ENCODE data around the gene NANOS3. TPM values are rescaled to one million over a fixed set of nuclear protein-coding genes. Genes with fewer than 3 reads are reported as not detected.

Gene NANOS3
- total and polyA plus RNA-seq, 10 of the 15 experiments (the other 5 are each of a cell fraction or from before 2014, with no cell fraction given) = 0.31 to 1.7 (median 0.81) TPM

DNA sequence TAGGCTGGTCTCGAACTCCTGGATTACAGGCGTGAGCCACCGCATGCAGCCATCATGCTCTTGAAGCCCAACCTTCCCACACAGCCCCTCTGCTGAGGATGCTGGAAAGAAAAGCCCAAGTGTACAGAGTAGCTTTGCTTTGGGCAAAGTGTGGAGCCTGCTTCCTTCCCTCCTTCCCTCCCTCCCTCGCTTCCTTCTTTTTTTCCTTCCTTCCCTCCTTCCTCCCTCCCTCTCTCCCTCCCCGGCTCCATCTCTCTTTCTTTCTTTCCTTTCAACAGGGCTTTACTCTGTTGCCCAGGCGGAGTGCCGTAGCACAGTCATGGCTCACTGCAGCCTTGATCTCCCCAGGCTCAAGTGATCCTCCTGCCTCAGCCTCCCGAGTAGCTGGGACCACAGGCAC lies 31.7 kb downstream of the NANOS3 start (continued):
- TF ChIP-seq SREBF2 (IDR thresholded peaks at IDR 0.05; ENCODE audit: low read length) (no peak), YY1 (IDR thresholded peaks at IDR 0.05; ENCODE audit: low read depth, low read length) (no peak)

DNA sequence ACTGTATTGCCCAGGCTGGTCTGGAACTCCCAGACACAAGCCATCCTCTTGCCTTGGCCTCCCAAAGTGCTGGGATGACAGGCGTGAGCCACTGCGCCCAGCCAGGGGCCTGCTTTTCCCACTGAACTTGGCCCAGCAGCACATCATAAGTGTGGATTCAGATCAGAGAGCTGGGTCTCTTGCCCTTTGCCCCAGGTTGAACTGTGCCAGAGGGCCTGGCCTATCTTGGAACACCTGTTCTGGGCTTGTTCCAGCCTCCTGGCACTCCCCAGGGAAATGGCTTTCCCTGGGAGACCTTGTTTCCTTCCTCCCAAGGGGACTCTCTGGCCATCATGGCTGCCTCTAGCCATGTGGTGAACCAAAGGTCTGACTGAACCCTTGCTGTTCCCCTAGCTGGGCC lies 32.5 kb downstream of the NANOS3 start:
- Histone ChIP-seq H3K9me3 (replicated peaks; ENCODE audit: control insufficient read depth, insufficient read depth, low read length) (no peaks in the 10 kb centered on the region), H4K20me1 (ENCODE audit: control insufficient read depth, insufficient read depth) (no peaks in the 10 kb centered on the region), H3K27ac (ENCODE audit: control insufficient read depth, insufficient read depth) (no peak overlapping the region), H3K4me2 (ENCODE audit: control insufficient read depth, insufficient read depth) (no peak overlapping the region), H3K9ac (ENCODE audit: control insufficient read depth, insufficient read depth, low read length) (no peak overlapping the region), H3K4me3 (no peak overlapping the region), H2AFZ (ENCODE audit: control insufficient read depth, low read depth, low read length) (no peak overlapping the region), H3K79me2 (ENCODE audit: control insufficient read depth, insufficient read depth, low read length) (peaks cover 5% of the 10 kb centered on the region), H3K36me3 (ENCODE audit: control insufficient read depth in 2 of 2, insufficient read depth in 2 of 2, low read length in 1 of 2) (peaks cover 0 to 7% of the 10 kb centered on the region in 2 experiments; a peak in 3 of 4 replicates), H3K27me3 (replicated peaks in 1 of 2; ENCODE audit: control insufficient read depth in 2 of 2, insufficient read depth in 2 of 2, low read length in 1 of 2) (no peaks in the 10 kb centered on the region), H3K4me1 (ENCODE audit: control insufficient read depth, insufficient read depth, low read length) (no peaks in the 10 kb centered on the region; the same call in 1 of the 2 replicates)
- in situ Hi-C loops (cut with MboI) (no loop called here), intact Hi-C loops (cut with micrococcal nuclease; ENCODE audit: unreplicated experiment) (no loop called here)
- ChIA-PET SMC1A (ENCODE audit: uncharacterized antibody, unreplicated experiment) (no interaction called here), POLR2A (interaction anchor here (0.8 kb wide), 1 partner anchor 20 kb away, joined by 3 read pairs; no protein-coding TSS in a partner anchor), CTCF (interaction anchor here (1.5 to 1.8 kb wide), 2 partner anchors 151 to 227 kb away, joined by 3 to 7 read pairs; partner anchors contain the start of gene ASF1B), RAD21 (ENCODE audit: unreplicated experiment) (no interaction called here)
- ATAC-seq (no peak), DNase-seq (ENCODE audit: low read depth, low spot score) (no peak), FAIRE-seq (no peak)
- 97% methylated on average over 2 of the region's 2 CpGs for WGBS (ENCODE audit: insufficient coverage, insufficient replicate concordance, low lambda C conversion rate, missing lambda C conversion rate)
- BruUV-seq (replicated peaks) = no TSS peak
- TF ChIP-seq PKNOX1 (IDR thresholded peaks at IDR 0.05) = no peak
- TF ChIP-seq, protein P1, sequence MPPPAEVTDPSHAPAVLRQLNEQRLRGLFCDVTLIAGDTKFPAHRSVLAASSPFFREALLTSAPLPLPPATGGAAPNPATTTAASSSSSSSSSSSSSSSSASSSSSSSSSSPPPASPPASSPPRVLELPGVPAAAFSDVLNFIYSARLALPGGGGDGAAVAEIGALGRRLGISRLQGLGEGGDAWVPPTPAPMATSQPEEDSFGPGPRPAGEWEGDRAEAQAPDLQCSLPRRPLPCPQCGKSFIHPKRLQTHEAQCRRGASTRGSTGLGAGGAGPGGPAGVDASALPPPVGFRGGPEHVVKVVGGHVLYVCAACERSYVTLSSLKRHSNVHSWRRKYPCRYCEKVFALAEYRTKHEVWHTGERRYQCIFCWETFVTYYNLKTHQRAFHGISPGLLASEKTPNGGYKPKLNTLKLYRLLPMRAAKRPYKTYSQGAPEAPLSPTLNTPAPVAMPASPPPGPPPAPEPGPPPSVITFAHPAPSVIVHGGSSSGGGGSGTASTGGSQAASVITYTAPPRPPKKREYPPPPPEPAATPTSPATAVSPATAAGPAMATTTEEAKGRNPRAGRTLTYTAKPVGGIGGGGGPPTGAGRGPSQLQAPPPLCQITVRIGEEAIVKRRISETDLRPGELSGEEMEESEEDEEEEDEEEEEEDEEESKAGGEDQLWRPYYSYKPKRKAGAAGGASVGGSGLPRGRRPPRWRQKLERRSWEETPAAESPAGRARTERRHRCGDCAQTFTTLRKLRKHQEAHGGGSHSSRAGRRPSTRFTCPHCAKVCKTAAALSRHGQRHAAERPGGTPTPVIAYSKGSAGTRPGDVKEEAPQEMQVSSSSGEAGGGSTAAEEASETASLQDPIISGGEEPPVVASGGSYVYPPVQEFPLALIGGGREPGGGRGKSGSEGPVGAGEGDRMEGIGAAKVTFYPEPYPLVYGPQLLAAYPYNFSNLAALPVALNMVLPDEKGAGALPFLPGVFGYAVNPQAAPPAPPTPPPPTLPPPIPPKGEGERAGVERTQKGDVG (CRISPR knock-in tag; IDR thresholded peaks at IDR 0.05) = no peak
- TF ChIP-seq, protein P2, sequence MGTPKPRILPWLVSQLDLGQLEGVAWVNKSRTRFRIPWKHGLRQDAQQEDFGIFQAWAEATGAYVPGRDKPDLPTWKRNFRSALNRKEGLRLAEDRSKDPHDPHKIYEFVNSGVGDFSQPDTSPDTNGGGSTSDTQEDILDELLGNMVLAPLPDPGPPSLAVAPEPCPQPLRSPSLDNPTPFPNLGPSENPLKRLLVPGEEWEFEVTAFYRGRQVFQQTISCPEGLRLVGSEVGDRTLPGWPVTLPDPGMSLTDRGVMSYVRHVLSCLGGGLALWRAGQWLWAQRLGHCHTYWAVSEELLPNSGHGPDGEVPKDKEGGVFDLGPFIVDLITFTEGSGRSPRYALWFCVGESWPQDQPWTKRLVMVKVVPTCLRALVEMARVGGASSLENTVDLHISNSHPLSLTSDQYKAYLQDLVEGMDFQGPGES (IDR thresholded peaks at IDR 0.05) = no peak
- TF ChIP-seq NFYB (IDR thresholded peaks at IDR 0.05; ENCODE audit: insufficient read depth, low read depth, low read length) = no peak
- TF ChIP-seq ZNF687 (IDR thresholded peaks at IDR 0.05) = no peak
- no peak for TF ChIP-seq CBX5 (IDR thresholded peaks at IDR 0.05; ENCODE audit: low read depth)
- no peak for TF ChIP-seq CHD4 (IDR thresholded peaks at IDR 0.05)
- TF ChIP-seq, protein P3, sequence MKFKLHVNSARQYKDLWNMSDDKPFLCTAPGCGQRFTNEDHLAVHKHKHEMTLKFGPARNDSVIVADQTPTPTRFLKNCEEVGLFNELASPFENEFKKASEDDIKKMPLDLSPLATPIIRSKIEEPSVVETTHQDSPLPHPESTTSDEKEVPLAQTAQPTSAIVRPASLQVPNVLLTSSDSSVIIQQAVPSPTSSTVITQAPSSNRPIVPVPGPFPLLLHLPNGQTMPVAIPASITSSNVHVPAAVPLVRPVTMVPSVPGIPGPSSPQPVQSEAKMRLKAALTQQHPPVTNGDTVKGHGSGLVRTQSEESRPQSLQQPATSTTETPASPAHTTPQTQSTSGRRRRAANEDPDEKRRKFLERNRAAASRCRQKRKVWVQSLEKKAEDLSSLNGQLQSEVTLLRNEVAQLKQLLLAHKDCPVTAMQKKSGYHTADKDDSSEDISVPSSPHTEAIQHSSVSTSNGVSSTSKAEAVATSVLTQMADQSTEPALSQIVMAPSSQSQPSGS (IDR thresholded peaks at IDR 0.05; ENCODE audit: low read length) = no peak
